ENCODE results near the gene CLCN5.

GRCh38 chrX:50054147-50054546, 131.8 kb downstream of the CLCN5 start:
- TF ChIP-seq POLR2A (IDR thresholded peaks at IDR 0.05) (no peak), POLR2AphosphoS5 (IDR thresholded peaks at IDR 0.05) (no peak), CTCF (IDR thresholded peaks at IDR 0.05) (no peak)

Data from gastroesophageal sphincter (tissue), 3 donors.